HL-60/S4 treated with phorbol 12-myristate 13-acetate at 8.2 ng/mL for 4 days and 3 days (cell line): ENCODE results near the gene SPEF1.

Experiments used
- in situ Hi-C: fragments of 300-500 bp; cut with MboI; formaldehyde crosslinking; loops from 2 replicates; pipeline ENCODE4 v1.15.0; 2022; ENCODE audit warnings: low sequenced_read_pairs

The SPEF1 gene

DNA sequence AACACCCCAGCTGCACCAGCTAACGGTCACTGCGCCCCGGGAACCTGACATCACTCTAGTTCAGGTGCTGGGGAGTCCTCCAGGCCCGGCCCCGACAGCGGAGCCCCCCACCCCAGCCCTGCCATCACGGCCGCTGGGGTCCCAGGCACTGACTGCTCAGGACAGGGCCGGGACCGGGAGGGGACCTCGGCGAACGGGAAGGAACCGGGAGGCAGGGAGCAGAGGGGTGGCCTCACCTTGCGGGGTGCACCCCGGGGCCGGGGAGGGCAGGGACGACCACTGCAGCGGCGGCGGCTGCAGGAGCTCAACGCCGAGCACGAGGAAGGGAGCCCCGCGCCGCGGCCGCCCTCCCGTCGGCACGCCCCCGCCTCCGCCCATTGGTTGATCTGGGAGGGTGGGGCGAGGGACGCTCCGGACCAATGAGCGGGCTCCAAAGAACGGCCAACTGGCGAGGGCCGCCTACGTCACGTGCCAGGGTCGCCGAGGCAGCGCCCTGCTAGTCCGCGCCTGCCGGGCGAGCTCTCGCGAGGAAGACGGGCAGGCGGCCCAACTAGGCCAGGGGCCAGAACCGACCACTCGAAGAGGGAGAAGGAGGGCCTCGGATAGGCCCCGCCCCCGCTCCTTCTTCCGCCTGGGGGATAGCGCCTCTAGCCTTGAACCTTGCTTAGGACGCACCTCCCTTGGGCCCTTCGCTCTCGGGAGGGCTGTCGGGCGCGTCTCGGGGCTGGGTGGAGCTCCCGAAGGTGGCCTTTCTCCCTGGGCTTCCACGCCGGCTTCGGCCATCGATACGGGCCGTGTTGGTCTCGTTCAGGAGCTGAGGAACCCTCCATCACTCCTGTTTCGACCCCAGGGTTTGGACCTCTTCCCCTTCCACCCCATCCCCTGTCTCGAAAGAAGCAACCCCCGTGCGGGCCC lies 13.6 kb downstream of the SPEF1 start, which contains the start of gene ADISSP:
ADISSP (minus strand) TSS at position 327 of the 915 bp plus-strand sequence. CDS start 7,653 bp downstream, outside the sequence.
- in situ Hi-C loops: no loop called here

DNA sequence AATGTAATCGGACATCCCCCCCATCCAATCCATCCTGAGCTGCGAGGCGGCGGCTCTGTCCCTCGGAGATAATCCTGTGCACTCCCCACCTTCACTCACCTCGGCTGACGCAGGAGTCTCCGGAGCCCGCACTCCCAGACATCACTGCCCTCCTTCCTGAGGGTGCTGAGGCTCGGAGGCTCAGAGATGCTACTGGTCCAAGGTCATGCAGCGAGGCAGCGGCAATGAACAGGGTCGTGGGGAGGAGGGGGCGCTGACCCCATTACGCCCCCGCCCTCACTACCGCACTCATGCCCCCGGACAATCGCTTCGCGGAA lies 14.2 kb downstream of the SPEF1 start:
- in situ Hi-C loops: no loop called here

DNA sequence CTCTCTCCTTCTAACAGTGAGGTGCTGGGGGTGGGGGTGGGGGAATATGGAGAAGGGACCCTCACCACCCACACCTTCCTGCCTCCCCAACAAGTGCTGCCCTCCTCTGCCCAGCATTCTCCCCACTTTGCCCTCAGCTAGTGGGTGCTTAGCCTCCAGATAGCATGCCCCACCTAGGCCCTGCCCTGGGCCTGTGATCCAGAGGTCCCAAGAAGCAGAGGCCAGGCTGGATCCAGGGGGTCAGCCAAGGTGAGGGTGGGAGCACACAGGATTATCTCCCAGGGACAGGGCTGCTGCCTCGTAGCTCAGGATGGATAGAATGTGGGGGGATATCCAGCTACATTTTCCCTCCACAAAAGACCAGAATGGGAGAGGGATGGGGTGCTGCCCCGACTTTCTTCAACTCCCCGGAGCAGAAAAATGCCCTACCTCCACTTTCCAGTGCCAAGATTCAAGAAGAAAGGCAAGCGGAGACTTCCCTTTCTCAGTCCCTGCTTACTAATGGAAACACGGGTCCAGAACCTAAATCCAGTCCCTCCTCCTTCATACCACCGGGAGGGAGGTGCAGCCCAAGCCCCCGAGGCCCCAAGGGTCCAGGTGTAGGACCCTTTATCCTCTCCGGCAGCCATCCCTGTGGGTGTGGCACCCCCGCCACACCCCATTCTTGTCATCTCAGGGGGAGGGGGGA lies 14.7 kb downstream of the SPEF1 start:
- in situ Hi-C loops: no loop called here

DNA sequence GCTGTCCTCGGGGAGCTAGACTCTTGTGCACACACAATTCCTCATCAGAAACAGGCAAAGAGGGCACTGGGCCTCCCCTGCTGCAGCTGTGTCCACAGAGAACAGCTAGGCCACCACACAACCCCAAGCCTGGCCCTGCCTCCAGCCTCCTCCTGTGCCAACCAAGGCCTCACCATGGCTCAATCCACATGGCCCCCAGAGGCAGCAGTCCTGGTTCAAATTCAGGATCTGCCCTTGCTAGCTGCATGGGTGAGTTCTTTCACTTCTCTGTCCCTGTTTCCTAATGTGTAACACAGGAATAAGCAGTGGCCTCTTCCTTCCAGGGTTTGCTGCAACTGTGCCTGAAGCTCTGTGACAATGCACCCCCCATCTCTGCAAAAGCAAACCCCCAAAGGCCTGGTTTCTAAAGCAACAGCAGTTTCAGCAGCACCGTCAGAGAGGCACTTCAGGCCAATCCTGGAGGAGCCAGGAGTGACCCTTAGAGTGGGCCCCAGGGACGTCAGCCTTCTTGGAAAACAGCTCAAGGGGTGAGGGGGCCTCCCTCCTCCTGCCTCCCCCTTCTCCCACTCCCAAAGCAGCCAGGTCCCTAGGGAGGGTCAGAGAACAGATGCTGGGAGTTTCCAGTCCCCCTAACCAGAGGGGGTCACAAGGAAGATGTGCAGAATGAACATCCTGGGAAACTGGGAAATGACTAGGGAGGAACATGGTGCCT lies 15.9 kb downstream of the SPEF1 start:
- in situ Hi-C loops: no loop called here

DNA sequence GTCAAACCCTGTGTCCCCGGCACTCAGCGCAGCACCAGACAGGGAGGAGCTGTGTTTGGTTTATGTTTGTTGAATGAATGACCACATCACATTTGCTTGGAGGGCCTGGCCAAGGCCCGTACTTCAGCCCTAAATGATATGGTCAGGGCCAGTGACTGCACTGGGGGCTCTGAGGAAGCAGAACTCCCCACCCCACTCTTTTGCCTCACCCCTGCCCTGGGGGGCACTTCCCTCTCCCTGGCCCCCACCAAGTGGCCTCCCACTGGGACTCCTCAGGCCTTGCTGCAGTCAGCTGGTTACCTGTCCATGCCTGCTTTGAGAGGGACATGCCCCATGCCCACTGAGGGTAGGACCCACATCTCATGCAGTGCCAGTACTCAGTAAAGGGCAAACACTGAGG lies 16.6 kb downstream of the SPEF1 start:
- in situ Hi-C loops: no loop called here

DNA sequence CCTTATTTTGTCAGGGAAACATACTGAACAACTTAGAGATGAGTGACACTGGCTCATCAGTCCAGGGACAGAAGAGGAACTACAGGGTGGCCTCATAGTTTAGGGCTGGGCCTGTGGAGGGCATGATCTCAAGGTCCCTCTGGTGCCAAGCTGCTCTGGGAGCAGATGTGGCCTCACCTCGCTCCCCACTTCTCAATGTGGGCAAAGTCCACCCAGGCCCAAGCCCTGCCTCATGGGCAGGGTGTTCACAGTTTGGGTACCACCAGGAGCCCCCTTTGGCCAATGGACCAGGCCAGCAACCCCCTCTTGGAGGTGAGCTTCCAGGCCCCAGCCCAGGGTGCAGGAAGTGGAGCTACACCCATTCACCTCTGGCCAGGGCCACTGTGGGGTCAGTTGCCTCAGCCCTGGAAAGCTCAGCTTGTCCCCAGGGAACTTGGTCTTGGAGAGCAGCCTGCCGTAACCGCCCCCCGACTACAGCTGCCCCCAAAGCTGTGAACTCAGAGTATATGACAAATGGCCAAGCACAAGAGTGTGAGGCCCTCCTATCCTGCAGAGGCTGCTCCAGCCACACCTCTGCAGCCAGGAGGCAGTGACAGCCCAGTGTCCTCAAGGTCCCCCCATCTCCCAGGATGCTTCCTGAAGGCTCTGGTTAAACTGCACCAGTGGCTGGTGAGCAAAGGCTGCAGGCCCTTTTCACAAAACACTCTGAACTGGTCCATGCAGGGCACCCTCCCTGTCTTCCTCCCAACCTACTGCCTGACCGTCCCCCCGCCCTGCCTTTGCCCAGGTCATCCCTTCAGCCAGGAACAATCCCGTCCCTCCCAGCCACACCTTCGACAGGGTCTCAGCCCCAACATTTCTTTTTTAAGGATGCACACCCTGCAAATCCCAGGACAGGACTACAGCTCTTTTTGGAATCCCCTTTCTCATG lies 17.3 kb downstream of the SPEF1 start:
- in situ Hi-C loops: no loop called here

DNA sequence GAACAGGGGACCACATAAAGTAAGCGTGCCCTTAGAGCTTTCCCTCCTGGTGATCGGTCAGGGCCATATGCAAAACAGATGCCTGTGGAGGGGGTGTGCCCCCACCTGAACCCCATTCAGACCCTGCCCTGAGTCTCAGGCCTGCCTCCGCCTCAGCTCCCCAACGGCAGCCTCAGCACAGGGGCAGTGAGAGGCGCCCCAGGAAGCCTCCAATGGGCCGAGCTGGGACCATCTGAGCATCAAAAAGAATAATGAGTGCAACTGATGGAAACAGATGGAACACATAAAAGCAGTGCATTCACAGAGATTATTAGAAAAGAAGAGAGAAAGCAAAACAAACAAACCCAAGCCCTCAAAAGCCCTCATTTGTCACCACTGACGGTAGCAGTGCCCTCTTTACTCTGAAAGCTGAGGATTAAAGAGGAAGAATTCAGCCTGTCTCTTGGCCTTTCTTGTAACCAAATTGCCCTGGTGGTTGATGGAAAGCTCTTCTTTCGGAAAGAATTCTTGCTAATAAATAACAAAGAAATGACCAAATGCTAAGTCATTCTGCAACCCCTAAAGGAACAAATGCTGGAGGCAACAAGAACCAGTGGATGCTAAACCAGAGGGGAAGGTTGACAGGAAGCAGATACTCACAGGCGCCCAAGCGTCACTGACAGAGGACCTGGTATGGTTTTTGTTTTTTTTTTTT lies 20.4 kb downstream of the SPEF1 start:
- in situ Hi-C loops: no loop called here

DNA sequence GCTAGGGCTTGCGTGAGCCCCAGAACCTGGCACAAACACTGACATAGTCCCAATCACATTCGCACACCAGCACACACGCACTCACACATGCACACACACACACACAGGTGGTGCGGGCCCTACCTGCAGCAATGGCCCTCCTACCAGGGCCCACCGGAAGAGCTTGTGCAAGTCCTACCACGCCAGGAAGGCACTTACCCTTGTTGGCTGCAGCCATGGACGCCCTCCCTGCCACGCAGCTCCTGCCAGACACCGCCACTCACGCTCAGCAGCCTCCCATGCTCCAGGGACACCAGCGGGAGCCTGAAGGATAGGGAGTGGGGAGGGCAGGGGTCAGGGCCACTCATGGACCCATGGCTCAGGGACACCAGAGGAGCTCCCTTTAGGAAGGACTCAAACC lies 21.4 kb downstream of the SPEF1 start:
- in situ Hi-C loops: no loop called here

DNA sequence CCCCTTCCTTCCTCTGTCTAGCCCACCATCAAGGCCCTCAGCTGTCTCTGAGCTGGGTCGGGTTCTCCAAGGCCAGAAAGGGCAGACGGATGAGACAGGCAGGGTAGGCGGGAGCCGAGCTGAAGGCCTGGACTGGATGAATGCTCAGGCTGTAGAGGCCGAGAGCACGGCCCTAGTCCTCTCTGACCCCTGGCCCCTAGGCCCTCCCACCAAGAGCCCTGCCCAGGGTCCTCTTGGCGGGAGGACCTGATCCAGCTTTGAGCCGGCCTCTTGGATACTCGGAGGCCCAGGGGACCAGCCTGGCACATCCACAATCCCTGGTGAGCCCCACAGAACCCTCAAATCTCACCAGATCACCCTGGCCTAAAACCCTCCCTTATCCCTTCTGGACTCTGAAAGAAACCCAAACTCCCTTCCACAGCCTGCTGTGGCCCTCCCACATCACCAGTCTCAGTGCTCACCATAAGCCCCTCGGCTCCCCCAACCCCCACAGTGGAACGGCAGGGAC lies 21.9 kb downstream of the SPEF1 start:
- in situ Hi-C loops: no loop called here

DNA sequence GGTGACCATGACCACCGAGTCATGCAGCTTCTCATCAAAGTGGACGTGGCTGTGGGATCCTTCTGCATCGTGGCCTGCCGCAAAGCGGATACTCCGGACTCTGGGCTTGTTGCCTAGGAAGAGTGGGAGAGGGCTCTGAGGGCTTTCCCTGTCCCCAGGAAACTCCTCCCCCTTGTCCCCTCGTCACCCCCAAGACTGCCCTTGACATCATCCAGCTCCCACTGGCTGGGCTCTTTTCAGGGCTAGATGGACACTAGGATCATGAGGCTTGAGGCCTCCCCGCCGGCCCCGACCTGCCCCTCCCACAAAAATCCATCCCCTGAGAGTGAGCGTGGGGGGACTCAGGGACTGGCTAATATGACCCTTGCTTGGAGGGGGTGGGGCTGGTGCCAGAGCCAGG lies 22.7 kb downstream of the SPEF1 start:
- in situ Hi-C loops: no loop called here

DNA sequence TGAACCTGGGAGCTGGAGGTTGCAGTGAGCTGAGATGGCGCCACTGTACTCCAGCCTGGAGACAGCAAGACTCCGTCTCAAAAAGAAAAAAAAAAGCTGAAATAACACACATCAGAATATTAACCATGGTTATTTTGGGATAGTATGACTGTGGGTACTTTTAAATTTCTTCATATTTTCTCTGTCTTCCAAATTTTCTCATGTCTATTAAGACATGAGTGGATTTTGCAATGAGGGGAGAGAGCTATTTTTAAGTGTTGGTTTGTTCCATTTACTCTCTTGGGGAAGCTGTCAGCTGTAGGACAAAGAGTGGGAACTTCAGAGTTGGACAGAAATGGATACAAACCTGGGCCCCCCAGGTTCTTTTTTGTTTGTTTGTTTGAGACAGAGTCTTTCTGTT lies 24.0 kb downstream of the SPEF1 start:
- in situ Hi-C loops: no loop called here

DNA sequence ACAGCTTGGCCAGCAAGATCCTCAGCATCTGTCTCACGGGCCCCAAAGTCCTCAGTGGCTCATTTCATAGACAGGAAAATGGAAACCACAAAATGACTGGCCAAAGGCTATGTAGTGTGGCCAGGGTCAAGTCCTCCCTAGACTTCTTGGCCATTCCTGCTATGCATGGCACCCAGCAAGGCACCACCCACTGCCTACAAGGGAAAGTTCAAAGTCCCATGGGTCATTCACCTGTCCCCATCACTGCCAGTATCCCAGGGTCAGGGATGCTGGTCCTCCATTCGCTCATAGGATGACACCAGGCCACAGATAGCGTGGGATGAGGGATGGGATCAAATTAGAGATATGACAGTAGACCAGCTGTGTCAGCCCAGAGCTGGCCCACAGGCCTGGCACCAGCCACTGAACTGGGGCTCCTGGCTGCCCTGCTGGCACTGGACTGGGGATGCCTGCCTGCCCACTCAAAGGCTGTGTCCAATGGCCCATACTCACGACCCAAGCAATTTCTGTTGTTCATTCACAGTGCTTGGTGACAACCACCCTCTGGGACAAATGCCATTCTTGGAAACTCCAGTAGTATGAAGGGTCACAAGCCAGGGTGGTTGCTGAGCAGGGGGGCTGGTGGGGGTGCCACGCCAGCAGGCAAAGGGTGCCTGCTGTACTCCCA lies 25.3 kb downstream of the SPEF1 start:
- in situ Hi-C loops: no loop called here

DNA sequence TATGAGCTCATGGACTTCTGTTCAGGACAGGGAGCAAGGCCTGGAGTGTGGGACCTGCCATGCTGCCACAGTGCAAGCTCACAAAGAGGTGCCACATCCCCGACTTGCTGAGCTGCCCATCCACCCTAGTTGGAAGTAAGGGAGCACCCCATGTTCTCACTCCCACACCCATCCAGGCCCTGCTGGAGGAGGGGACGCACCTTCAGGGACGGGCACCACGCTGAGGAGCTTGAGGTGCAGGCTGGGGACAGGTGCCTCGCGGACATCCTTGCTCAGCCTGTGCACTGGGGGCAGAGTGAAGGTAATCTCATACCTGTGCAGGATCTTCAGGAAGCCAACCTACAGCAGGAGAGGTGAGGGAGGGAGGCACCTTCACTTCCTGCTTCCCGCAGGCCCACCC lies 26.0 kb downstream of the SPEF1 start:
- in situ Hi-C loops: no loop called here

DNA sequence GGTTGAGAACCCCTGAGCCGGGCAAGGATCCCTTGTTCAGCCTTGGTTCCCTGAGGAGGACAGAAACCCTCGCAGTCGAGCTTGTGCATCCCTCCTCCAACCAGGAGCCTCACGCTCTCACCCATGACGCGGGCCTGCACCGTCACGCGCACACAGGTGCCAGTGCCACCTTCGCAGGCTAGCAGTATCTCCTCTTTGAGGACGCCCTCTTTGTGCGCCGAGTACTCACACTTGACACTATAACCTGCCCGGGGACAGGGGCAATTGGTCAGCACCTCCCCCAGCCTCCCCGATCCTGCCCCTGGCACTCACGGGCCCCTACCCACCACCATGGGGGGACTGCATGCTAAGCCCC lies 27.0 kb downstream of the SPEF1 start:
- in situ Hi-C loops: no loop called here

DNA sequence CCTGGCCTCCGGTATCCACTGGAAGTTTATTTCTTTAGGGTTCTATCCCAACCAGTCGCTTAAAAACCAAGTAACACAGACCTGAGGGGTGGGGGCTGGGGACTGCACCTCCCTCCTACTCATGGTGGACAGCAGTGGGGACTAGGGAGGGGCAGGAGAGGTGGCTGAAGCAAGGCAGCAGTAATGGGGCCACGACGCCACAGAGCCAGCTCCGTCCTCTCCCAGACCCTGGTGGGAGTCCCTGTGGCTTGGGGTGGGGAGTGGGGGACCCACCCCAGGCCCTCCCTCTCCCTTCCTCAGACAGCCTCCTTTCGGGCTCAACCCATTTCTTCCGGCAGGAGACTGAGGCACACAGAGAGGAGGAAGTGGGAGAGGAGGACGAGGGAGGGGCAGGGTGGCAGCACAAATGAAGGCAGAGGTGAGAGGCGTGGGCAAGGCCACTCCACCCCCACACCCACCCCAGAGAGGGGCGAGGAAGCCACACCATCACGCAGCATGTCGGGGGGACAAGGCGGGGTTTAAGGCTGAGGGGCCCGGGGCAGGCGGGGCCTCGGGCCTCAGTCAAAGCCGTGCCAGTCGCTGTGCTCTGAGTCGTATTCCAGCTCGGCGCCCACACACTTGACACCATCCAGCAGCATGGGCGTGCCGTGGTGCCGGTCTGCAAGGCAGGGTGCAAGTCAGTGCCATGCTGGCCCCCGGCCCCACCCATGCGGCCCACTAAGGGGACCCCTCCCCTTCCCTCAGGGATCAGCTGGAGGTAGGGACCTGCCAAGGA lies 27.6 kb downstream of the SPEF1 start:
- in situ Hi-C loops: no loop called here

DNA sequence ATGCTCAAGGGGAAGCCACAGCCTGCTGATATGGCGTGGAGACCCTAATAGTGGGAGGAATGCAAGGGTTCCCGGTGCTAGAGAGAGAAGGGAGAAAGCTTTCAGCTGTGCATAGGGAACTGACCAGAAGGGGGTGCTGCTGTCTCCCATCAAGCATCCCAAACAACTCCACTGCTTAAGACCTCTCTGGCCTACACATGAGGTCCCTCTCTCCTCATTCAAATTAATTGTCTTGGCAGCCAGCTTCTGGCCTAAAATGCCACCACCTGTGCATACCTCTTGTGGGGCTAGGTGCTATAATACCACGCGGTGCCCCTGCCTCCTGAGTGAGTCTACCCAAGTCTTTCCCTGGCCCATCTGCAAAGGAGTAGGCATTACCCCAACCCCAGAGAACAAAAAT lies 28.1 kb downstream of the SPEF1 start:
- in situ Hi-C loops: no loop called here

DNA sequence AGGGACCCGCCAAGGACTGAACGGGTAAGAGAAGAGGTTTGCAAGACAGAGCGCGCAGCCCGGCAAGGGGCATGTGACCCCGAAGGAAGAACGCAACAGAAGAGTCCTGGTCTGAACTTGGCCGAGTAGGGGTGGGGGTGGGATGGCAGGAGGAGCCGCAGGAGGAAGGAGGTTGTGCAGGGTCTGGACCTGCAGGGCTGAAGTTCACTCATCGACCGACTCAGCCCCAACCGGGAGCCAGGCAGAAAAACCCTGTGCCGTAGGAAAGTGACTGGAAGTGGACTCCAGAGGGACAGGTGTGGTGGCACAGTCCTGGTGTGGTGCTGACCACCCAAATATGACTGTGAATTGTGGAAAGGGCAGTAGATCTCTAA lies 28.9 kb downstream of the SPEF1 start:
- in situ Hi-C loops: no loop called here

DNA sequence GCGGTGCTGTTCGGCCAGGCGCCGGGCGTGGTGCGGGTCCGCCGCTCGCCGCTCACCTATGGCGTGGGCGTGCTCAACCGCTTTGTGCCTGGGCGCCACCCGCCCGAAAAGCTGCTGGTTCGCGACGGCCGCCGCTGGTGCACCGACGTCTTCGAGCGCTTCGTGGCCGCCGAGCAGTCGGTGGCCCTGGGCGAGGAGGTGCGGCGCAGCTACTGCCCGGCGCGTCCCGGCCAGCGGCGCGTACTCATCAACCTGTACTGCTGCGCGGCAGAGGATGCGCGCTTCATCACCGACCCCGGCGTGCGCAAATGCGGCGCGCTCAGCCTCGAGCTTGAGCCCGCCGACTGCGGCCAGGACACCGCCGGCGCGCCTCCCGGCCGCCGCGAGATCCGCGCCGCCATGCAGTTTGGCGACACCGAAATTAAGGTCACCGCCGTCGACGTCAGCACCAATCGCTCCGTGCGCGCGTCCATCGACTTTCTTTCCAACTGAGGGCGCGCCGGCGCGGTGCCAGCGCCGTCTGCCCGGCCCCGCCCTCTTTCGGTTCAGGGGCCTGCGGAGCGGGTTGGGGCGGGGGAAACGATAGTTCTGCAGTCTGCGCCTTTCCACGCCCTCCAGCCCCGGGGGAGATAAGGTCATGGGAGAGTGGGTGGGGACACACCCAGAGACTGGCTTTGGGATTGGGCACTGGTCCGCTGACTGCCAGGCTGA lies 29.4 kb downstream of the SPEF1 start:
- in situ Hi-C loops: no loop called here
